ENCODE measurements around the gene RNF130.

The RNF130 gene

GRCh38 chr5:179912951-179913350 is 158.6 kb downstream of the RNF130 start:
- no peak for FAIRE-seq

GRCh38 chr5:179912386-179912785 is 159.2 kb downstream of the RNF130 start:
- FAIRE-seq, result no peak

DNA sequence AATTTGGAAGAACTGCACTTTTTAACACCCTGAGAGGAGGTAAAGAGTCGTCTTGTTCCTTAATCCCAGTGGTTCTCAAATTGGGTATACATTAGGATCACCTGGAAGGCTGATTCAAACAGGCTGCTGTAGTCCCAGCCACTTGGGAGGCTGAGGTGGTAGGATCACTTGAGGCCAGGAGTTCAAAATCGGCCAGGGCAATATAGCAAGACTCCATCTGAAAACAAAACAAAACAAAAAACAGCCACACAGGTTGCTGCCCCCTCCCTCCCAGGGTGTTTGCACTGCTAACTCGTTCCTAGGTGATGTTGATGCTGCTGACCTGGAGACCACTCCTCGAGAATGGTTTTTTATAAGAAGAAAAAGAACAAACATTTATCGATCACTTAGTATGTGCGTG is 162.3 kb downstream of the RNF130 start:
- no peak for FAIRE-seq

GRCh38 chr5:179908528-179908927 is 163.0 kb downstream of the RNF130 start:
- FAIRE-seq, result no peak

DNA sequence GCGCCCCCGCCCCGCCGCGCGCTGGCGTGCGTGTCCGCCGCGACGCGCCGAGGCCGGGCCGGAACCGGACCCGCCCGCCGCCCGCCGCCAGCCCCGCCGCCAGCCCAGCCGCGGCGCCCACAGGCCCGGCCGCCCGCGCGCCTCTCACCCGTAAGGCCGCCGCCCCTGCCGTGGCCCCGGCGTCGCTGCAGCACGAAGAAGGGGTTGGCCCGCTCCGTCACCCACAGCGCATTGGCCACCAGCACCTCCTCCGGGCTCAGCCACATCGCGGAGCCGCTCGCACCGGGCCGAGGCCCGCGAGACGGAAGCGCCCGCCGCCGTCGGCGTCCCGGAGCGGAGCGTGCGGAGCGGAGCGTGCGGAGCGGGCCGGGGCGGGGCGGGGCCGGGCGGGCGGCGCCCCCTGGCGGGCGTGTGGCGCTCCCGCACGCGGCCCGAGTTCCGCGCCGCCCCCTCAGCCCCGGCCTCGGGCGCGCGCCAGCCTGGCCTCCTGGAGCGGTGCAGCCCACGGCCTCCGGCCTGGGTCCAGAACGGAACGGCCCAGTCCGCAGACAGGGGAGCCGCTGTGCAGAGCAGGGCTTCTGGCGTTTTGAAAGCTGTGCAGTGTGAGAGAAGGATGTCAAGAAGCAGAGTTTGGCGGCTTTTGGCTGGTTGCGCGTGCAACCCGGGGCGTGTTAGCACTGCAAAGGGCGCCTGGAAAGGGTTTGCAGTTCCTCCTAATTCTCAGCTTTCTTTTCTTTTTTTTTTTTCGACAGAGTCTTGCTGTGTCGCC is 163.8 kb downstream of the RNF130 start, which contains the start of gene TBC1D9B:
TBC1D9B (minus strand) TSS at position 342 of the 769 bp plus-strand sequence; CDS start at position 266, 76 bp downstream.
- no peak for FAIRE-seq

GRCh38 chr5:179906795-179907555 is 164.6 kb downstream of the RNF130 start:
- no peak for FAIRE-seq

- no peak for FAIRE-seq
These were observed 165.2 kb downstream of the RNF130 start for GRCh38 chr5:179906294-179906794.

DNA sequence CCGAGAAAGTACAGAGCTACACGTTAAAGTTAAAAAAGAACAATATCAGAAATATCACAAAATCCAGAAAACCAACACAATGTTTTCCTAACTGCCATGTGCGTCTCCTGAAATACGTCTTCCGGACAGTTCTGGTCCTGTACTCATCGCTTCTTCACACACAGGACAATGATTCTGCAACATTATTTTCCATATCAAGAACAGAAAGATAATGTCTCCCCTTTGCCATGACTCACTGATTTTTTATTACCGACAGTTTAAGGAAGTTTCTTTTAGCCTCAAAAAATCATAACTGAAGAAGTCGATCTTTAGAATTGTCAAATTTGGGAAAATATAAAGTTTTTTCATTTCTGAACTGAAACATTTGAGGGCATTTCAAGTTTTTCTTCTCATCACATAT is 166.4 kb downstream of the RNF130 start:
- FAIRE-seq, result no peak

All from colon (tissue), 2 donors.